ENCODE results near the gene ATG16L1. TPM values are rescaled to one million over a fixed set of nuclear protein-coding genes. Genes with fewer than 3 reads are reported as not detected.

The ATG16L1 gene
- total RNA-seq, 1 experiment from 2014 or later = 52.3 TPM

DNA sequence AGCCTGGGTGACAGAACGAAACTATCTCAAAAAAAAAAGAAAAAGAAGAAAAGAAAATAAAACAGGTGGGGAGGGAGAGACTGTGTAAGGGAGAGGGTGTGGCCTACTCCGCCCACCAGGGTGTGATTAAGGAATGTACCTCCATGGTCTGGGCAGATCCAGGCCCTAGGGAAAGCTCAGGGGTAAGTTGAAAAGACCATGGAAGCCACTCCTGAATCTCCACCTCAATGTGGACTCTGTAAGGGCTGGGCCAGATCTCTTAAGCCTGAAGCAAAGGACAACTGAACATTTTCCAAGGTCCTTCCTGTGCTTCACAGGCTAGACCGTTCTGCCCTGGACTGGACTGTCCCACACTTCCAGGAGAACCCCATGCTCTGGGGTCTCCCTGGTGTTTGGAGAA lies 9.7 kb upstream of the ATG16L1 start:
- BruUV-seq (replicated peaks) = no TSS peak
- no peaks in the 10 kb centered on the region for H3K9me3 ChIP-seq (ENCODE audit: control insufficient read depth, insufficient read depth, low read depth, low read length)
- no peak overlapping the region for H3K27ac ChIP-seq (ENCODE audit: low read length)
- no peaks in the 10 kb centered on the region for H3K27me3 ChIP-seq (ENCODE audit: control insufficient read depth, insufficient read depth, low read length)
- H3K36me3 ChIP-seq (ENCODE audit: control insufficient read depth, insufficient read depth, low read length) = no peaks in the 10 kb centered on the region
- TF ChIP-seq POLR2AphosphoS5 (IDR thresholded peaks at IDR 0.05; ENCODE audit: low read depth, low read length) = no peak
- no peak for TF ChIP-seq REST (IDR thresholded peaks at IDR 0.05; ENCODE audit: insufficient read depth in 1 of 2, low read depth in 2 of 2, low read length in 1 of 2)
- no peak for TF ChIP-seq SIN3A (IDR thresholded peaks at IDR 0.05; ENCODE audit: borderline replicate concordance, insufficient read depth, low read depth, low read length)
- TF ChIP-seq CTCF (IDR thresholded peaks at IDR 0.05) = no peak
- no peak for TF ChIP-seq TCF7L2 (IDR thresholded peaks at IDR 0.05; ENCODE audit: low read depth, low read length)
- no peak overlapping the region for H3K4me3 ChIP-seq (ENCODE audit: low read depth in 2 of 2, low read length in 2 of 2)
- DNase-seq (ENCODE audit: low read depth, low spot score) = no peak
- ChIA-PET CTCF (no interaction called here), POLR2A (no interaction called here)
- intact Hi-C loops (cut with micrococcal nuclease; ENCODE audit: unreplicated experiment) (no loop called here), in situ Hi-C loops (cut with HindIII; ENCODE audit: low pct_unique_long_range_greater_than_20kb, low sequenced_read_pairs) (no loop called here)
- peak; percentile 48; the same call in 1 of the 2 replicates for ATAC-seq
- 0 out of 2 replicates have a peak, but pooled peaks cover 2% of the 10 kb centered on the region for H3K4me1 ChIP-seq (ENCODE audit: control insufficient read depth, insufficient read depth, low read length)

DNA sequence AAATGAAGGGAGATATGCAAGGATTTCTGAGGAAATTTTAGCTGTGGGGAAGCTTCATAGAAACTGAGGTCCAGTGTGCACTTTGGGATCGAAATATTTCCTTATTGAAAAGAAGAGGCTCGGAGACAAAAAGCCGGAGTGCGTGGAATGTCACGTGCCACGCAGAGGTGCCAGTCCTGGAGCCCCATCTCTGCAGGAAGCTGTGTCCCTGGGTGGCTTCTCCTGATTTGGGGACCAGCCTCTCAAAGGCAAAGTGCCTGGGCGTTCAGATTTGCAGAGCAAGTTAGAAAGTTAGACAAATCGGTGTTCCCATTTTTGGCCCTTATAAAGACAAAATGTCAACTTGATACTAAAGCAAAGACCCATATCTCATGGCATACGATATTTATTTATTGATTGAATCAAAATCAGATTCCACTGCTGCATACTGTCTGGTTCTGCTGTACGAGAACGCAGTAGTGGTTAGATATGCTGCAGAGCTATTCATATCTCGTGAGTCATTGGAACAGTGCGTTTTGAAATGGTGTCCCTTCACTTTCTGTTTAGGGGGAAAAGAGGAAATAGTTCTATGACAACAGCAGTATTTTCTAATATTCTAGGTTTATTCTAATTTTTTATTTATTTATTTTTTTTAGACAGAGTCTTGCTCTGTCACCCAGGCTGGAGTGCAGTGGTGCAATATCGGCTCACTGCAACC lies 9.1 kb upstream of the ATG16L1 start:
- DNase-seq (ENCODE audit: low read depth, low spot score) (no peak), ATAC-seq (no peak)
- POLR2A ChIA-PET = no interaction called here
- no peak overlapping the region for H3K4me3 ChIP-seq (ENCODE audit: low read depth in 2 of 2, low read length in 2 of 2)
- no peaks in the 10 kb centered on the region for H3K36me3 ChIP-seq (ENCODE audit: control insufficient read depth, insufficient read depth, low read length)
- no peaks in the 10 kb centered on the region for H3K9me3 ChIP-seq (ENCODE audit: control insufficient read depth, insufficient read depth, low read depth, low read length)
- BruUV-seq (replicated peaks) = no TSS peak
- no peak overlapping the region for H3K27ac ChIP-seq (ENCODE audit: low read length)
- in situ Hi-C loops (cut with HindIII; ENCODE audit: low pct_unique_long_range_greater_than_20kb, low sequenced_read_pairs) (no loop called here), intact Hi-C loops (cut with micrococcal nuclease; ENCODE audit: unreplicated experiment) (no loop called here)
- H3K4me1 ChIP-seq (ENCODE audit: control insufficient read depth, insufficient read depth, low read length) = peaks cover 6% of the 10 kb centered on the region; the same call in 1 of the 2 replicates
- TF ChIP-seq POLR2AphosphoS5 (IDR thresholded peaks at IDR 0.05; ENCODE audit: low read depth, low read length) = no peak
- no peak for TF ChIP-seq REST (IDR thresholded peaks at IDR 0.05; ENCODE audit: insufficient read depth in 1 of 2, low read depth in 2 of 2, low read length in 1 of 2)
- TF ChIP-seq TCF7L2 (IDR thresholded peaks at IDR 0.05; ENCODE audit: low read depth, low read length) = no peak
- no peak for TF ChIP-seq CTCF (IDR thresholded peaks at IDR 0.05)
- TF ChIP-seq SIN3A (IDR thresholded peaks at IDR 0.05; ENCODE audit: borderline replicate concordance, insufficient read depth, low read depth, low read length) = no peak
- H3K27me3 ChIP-seq (ENCODE audit: control insufficient read depth, insufficient read depth, low read length) = no peaks in the 10 kb centered on the region
- CTCF ChIA-PET = interaction anchor here (0.6 kb wide), 1 partner anchor 97 kb away, joined by 3 read pairs; no protein-coding TSS in a partner anchor
